HEK293 (cell line): ENCODE results near the gene CRYGN.

Experiments
- CTCF ChIA-PET: fragments of 350-600 bp; formaldehyde crosslinking; extraction: SDS; loops from one replicate; lab custom pipeline; 2021; ENCODE audit warnings: antibody characterized with exemption; lab: Yijun Ruan, JAX
- POLR2A ChIA-PET: fragments of 300-600 bp; formaldehyde crosslinking; extraction: SDS; loops from one replicate; lab custom pipeline; 2020; ENCODE audit warnings: antibody characterized with exemption, inconsistent platforms; lab: Yijun Ruan, JAX
- H3K27ac ChIP-seq: fragments of 200-500 bp; sonication (Bioruptor generic); 2 replicates; pipeline ENCODE4 v1.5.1; 2014; ENCODE audit warnings: low read depth, low read length, control low read depth, inconsistent platforms; ENCODE audit errors: extremely low read depth
- H3K36me3 ChIP-seq, 2 experiments: fragments of 200-500 bp in 1 of 2; sonication (Bioruptor generic) in 1 of 2; 1 replicate in 1 of 2; 2 replicates in 1 of 2; pipeline ENCODE4 v1.5.1; 2014 to 2017; ENCODE audit warnings: inconsistent platforms in 2 of 2, low read length in 2 of 2; ENCODE audit not compliant: control insufficient read depth in 2 of 2, insufficient read depth in 1 of 2
- H3K4me1 ChIP-seq: fragments of 200-500 bp; sonication (Bioruptor generic); 2 replicates; pipeline ENCODE4 v1.5.1; 2014; ENCODE audit warnings: mild to moderate bottlenecking, low read length, inconsistent platforms; ENCODE audit not compliant: control insufficient read depth, insufficient read depth
- H3K4me3 ChIP-seq: 2 replicates; pipeline ENCODE4 v1.5.1; 2011; ENCODE audit warnings: low read depth, mild to moderate bottlenecking, control low read depth, low read length, moderate library complexity
- H3K9me3 ChIP-seq: fragments of 200-500 bp; sonication (Bioruptor generic); 2 replicates; pipeline ENCODE4 v1.5.1; 2014; ENCODE audit warnings: low read depth, low read length, inconsistent platforms; ENCODE audit not compliant: control insufficient read depth, insufficient read depth
- CTCF ChIP-seq: fragments of 450-650 bp; formaldehyde crosslinking; IDR thresholded peaks from 2 replicates; pipeline ENCODE4 v1.5.1; 2016; ENCODE audit warnings: missing biosample characterization, missing genetic modification characterization
- KLF7 ChIP-seq: fragments of 450-650 bp; formaldehyde crosslinking; IDR thresholded peaks from 2 replicates; pipeline ENCODE4 v1.5.1; 2016; ENCODE audit warnings: missing biosample characterization, missing genetic modification characterization, borderline replicate concordance
- YY1 ChIP-seq: fragments of 450-650 bp; formaldehyde crosslinking; IDR thresholded peaks from 2 replicates; pipeline ENCODE4 v1.5.1; 2018; ENCODE audit warnings: missing biosample characterization, missing genetic modification characterization
- ZBTB17 ChIP-seq: fragments of 450-650 bp; formaldehyde crosslinking; IDR thresholded peaks from 2 replicates; pipeline ENCODE4 v1.5.1; 2016; ENCODE audit warnings: missing biosample characterization, missing genetic modification characterization
- ZBTB6 ChIP-seq: fragments of 450-650 bp; formaldehyde crosslinking; IDR thresholded peaks from 2 replicates; pipeline ENCODE4 v1.5.1; 2017; ENCODE audit warnings: missing biosample characterization, missing genetic modification characterization
- ZNF112 ChIP-seq: fragments of 450-650 bp; formaldehyde crosslinking; IDR thresholded peaks from 2 replicates; pipeline ENCODE4 v1.5.0; 2017; ENCODE audit warnings: missing biosample characterization, missing genetic modification characterization
- ZNF16 ChIP-seq: fragments of 450-650 bp; formaldehyde crosslinking; IDR thresholded peaks from 2 replicates; pipeline ENCODE4 v1.5.1; 2016; ENCODE audit warnings: low read depth, missing biosample characterization, missing genetic modification characterization
- ZNF174 ChIP-seq: fragments of 450-650 bp; formaldehyde crosslinking; IDR thresholded peaks from 2 replicates; pipeline ENCODE4 v1.5.0; 2017; ENCODE audit warnings: missing biosample characterization, mild to moderate bottlenecking, missing genetic modification characterization
- ZNF211 ChIP-seq: fragments of 450-650 bp; formaldehyde crosslinking; IDR thresholded peaks from 2 replicates; pipeline ENCODE4 v1.5.1; 2016; ENCODE audit warnings: low read depth, missing biosample characterization, missing genetic modification characterization
- ZNF26 ChIP-seq: fragments of 450-650 bp; formaldehyde crosslinking; IDR thresholded peaks from 2 replicates; pipeline ENCODE4 v1.5.1; 2016; ENCODE audit warnings: missing biosample characterization, missing genetic modification characterization
- ZNF274 ChIP-seq, 2 experiments: fragments of 200-500 bp in 1 of 2; fragments of 450-650 bp in 1 of 2; sonication (Bioruptor generic) in 1 of 2; formaldehyde crosslinking in 1 of 2; IDR thresholded peaks; 2 replicates each; pipeline versions ENCODE4 v1.5.1 to v1.6.1; 2014 to 2016; ENCODE audit warnings: borderline replicate concordance in 1 of 2, inconsistent platforms in 1 of 2, low read length in 1 of 2, missing biosample characterization in 1 of 2, missing genetic modification characterization in 1 of 2
- ZNF37A ChIP-seq: fragments of 450-650 bp; IDR thresholded peaks from 2 replicates; pipeline ENCODE4 v1.5.1; 2018; ENCODE audit warnings: missing biosample characterization, missing genetic modification characterization
- ZNF501 ChIP-seq: fragments of 450-650 bp; formaldehyde crosslinking; IDR thresholded peaks from 2 replicates; pipeline ENCODE4 v1.5.1; 2016; ENCODE audit warnings: missing biosample characterization, missing genetic modification characterization
- ZNF530 ChIP-seq: fragments of 450-650 bp; formaldehyde crosslinking; IDR thresholded peaks from 2 replicates; pipeline ENCODE4 v1.5.1; 2016; ENCODE audit warnings: low read depth, missing biosample characterization, missing genetic modification characterization
- ZNF623 ChIP-seq: fragments of 450-650 bp; formaldehyde crosslinking; IDR thresholded peaks from 2 replicates; pipeline ENCODE4 v1.5.1; 2016; ENCODE audit warnings: missing biosample characterization, missing genetic modification characterization
- ZNF624 ChIP-seq: fragments of 450-650 bp; formaldehyde crosslinking; IDR thresholded peaks from 2 replicates; pipeline ENCODE4 v1.5.1; 2017; ENCODE audit warnings: missing biosample characterization, missing genetic modification characterization
- ZNF707 ChIP-seq: fragments of 450-650 bp; formaldehyde crosslinking; IDR thresholded peaks from 2 replicates; pipeline ENCODE4 v1.5.1; 2016; ENCODE audit warnings: missing biosample characterization, missing genetic modification characterization
- TF ChIP-seq, protein P1 (sequence below): fragments of 450-650 bp; formaldehyde crosslinking; IDR thresholded peaks from 2 replicates; pipeline ENCODE4 v1.5.0; 2017; ENCODE audit warnings: missing biosample characterization, missing genetic modification characterization, borderline replicate concordance
- TF ChIP-seq, protein P2 (sequence below): fragments of 450-650 bp; formaldehyde crosslinking; IDR thresholded peaks from 2 replicates; pipeline ENCODE4 v1.5.1; 2016; ENCODE audit warnings: missing biosample characterization, missing genetic modification characterization

CRYGN gene

GRCh38 chr7:151399305-151399601 lies 40.7 kb downstream of the CRYGN start:
- Histone ChIP-seq H3K9me3 (no peaks in the 10 kb centered on the region), H3K4me1 (no peaks in the 10 kb centered on the region), H3K4me3 (no peak overlapping the region), H3K27ac (no peak overlapping the region), H3K36me3 (no peaks in the 10 kb centered on the region)
- ChIA-PET CTCF (interaction anchor here (0.6 to 1.1 kb wide), 3 partner anchors 31 to 351 kb away, joined by 3 to 6 read pairs (median 4); no protein-coding TSS in a partner anchor), POLR2A (no interaction called here)
- TF ChIP-seq ZNF274 (IDR thresholded peaks at IDR 0.05; ENCODE audit: low read length) (no peak), ZNF274 (tag by site-specific recombination; IDR thresholded peaks at IDR 0.05; ENCODE audit: borderline replicate concordance) (no peak), ZBTB17 (tag by site-specific recombination) (0 out of 2 replicates have a peak, but pooled peaks have one; percentile 1)

DNA sequence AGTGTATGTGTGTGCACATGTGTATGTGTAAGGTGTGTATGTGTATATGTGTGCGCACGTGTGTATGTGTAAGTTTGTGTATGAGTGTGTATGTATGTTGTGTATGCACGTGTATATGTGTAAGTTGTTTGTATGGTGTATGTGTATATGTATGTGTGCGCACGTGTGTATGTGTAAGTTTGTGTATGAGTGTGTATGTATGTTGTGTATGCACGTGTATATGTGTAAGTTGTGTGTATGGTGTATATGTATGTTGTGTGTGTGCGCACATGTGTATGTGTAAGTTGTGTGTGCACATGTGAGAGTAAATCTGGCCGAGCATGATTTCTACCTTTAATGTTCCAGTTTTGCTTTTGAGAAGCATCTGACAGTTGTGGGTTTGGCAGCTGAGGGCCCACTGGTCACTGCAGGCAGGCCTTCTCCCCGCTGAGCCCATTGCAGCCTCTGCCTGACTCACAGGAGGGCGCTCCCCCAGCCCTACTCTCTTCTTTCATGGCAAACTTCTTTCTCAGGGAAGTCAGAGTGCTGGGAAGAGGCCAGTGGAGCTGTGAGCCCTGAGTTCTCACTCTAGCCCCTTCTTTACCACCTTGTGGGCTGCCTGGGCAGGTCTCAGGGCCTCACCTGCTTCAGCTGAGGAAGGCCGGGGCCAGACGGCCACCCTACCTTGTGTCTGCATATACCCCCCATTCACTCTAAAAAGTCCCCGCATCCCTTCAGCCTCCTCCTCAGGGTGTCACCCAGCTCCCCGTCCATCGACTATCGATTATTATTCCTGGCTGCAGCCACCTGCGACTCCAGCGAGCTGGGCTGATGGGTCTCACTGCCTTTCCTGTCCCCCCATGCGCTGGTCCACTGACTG lies 41.3 kb downstream of the CRYGN start:
- no peak overlapping the region for H3K27ac ChIP-seq
- ChIA-PET POLR2A (no interaction called here), CTCF (interaction anchor here (0.6 to 1.1 kb wide), 3 partner anchors 30 to 351 kb away, joined by 3 to 6 read pairs (median 4); no protein-coding TSS in a partner anchor)
- no peaks in the 10 kb centered on the region for H3K4me1 ChIP-seq
- TF ChIP-seq KLF7 (tag by site-specific recombination) (0 out of 2 replicates have a peak, but pooled peaks have one; percentile 0), ZBTB17 (tag by site-specific recombination) (peak; percentile 73), ZNF707 (tag by site-specific recombination) (no peak)
- no peaks in the 10 kb centered on the region for H3K36me3 ChIP-seq
- no peaks in the 10 kb centered on the region for H3K9me3 ChIP-seq
- H3K4me3 ChIP-seq = no peak overlapping the region

GRCh38 chr7:151397026-151397425 lies 42.9 kb downstream of the CRYGN start:
- H3K27ac ChIP-seq = no peak overlapping the region
- H3K9me3 ChIP-seq = no peaks in the 10 kb centered on the region
- no peak overlapping the region for H3K4me3 ChIP-seq
- no peaks in the 10 kb centered on the region for H3K4me1 ChIP-seq
- ChIA-PET CTCF (no interaction called here), POLR2A (no interaction called here)
- no peaks in the 10 kb centered on the region for H3K36me3 ChIP-seq
- TF ChIP-seq ZNF26 (no peak), ZNF624 (tag by site-specific recombination) (no peak), ZBTB6 (tag by site-specific recombination) (no peak), ZNF37A (tag by site-specific recombination) (no peak), ZNF623 (tag by site-specific recombination) (no peak), ZNF174 (no peak), ZNF16 (no peak), CTCF (tag by site-specific recombination) (no peak), ZNF211 (tag by site-specific recombination) (no peak), ZNF112 (no peak), ZNF501 (tag by site-specific recombination) (no peak), ZNF530 (no peak), YY1 (tag by site-specific recombination) (no peak)
- TF ChIP-seq, protein P1, sequence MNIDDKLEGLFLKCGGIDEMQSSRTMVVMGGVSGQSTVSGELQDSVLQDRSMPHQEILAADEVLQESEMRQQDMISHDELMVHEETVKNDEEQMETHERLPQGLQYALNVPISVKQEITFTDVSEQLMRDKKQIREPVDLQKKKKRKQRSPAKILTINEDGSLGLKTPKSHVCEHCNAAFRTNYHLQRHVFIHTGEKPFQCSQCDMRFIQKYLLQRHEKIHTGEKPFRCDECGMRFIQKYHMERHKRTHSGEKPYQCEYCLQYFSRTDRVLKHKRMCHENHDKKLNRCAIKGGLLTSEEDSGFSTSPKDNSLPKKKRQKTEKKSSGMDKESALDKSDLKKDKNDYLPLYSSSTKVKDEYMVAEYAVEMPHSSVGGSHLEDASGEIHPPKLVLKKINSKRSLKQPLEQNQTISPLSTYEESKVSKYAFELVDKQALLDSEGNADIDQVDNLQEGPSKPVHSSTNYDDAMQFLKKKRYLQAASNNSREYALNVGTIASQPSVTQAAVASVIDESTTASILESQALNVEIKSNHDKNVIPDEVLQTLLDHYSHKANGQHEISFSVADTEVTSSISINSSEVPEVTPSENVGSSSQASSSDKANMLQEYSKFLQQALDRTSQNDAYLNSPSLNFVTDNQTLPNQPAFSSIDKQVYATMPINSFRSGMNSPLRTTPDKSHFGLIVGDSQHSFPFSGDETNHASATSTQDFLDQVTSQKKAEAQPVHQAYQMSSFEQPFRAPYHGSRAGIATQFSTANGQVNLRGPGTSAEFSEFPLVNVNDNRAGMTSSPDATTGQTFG (tag by site-specific recombination) = no peak
- TF ChIP-seq, protein P2, sequence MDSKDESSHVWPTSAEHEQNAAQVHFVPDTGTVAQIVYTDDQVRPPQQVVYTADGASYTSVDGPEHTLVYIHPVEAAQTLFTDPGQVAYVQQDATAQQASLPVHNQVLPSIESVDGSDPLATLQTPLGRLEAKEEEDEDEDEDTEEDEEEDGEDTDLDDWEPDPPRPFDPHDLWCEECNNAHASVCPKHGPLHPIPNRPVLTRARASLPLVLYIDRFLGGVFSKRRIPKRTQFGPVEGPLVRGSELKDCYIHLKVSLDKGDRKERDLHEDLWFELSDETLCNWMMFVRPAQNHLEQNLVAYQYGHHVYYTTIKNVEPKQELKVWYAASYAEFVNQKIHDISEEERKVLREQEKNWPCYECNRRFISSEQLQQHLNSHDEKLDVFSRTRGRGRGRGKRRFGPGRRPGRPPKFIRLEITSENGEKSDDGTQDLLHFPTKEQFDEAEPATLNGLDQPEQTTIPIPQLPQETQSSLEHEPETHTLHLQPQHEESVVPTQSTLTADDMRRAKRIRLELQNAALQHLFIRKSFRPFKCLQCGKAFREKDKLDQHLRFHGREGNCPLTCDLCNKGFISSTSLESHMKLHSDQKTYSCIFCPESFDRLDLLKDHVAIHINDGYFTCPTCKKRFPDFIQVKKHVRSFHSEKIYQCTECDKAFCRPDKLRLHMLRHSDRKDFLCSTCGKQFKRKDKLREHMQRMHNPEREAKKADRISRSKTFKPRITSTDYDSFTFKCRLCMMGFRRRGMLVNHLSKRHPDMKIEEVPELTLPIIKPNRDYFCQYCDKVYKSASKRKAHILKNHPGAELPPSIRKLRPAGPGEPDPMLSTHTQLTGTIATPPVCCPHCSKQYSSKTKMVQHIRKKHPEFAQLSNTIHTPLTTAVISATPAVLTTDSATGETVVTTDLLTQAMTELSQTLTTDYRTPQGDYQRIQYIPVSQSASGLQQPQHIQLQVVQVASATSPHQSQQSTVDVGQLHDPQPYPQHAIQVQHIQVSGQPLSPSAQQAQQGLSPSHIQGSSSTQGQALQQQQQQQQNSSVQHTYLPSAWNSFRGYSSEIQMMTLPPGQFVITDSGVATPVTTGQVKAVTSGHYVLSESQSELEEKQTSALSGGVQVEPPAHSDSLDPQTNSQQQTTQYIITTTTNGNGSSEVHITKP (tag by site-specific recombination) = no peak
